NCI-H187 treated with DMSO at 0.1 percent for 48 hours (cell line): ENCODE results near the gene ZNF431.
"Not testable (repeated sequence)": the region's sequence is repeated elsewhere in the genome, so short reads cannot be mapped to it uniquely, and the experiment has no call there.

Source experiments
- DNase-seq: peaks from one replicate; lab custom pipeline; 2025; lab: John Stamatoyannopoulos, UW

Gene ZNF431

GRCh38 chr19:21147540-21147939 is 5.7 kb downstream of the ZNF431 start:
- no peak for DNase-seq

DNA sequence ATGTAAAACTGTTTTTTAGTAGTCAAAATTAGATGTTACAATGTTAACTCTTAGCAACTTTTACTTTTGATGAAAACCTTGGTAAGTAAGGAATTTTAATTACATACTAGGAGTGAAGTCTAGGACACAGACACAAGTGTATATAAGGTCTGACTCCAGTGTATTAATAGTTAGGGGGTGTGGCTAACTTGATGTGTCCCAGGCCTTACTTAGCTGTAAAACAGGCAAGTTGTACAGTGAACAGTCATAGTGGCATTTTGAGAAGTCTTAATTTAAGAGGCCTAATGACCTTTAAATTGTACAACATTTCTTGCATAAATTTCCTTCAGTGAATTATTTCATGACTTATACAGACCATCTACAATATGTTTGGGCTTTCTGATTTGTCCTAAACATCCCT is 6.8 kb downstream of the ZNF431 start:
- no peak for DNase-seq

GRCh38 chr19:21149877-21150276 is 8.0 kb downstream of the ZNF431 start:
- no peak for DNase-seq

DNA sequence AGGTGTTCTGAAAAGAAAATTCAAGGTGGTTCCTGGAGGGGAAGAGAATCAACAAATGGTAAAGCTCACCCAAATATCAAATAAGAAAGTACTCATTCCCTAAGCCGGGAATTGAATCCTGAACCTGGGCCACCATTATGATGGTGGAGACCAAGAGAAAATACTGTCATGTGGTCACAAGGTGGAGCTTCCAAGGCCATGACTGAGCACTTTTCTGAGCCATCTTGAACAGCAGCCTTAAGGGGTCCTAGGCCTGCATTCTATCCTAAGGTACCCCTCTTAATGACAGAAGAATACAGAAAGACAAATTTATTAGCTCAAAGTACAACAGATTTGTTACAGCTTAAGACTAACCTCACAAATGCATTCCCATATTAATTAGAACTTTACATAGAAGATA is 9.6 kb downstream of the ZNF431 start:
- DNase-seq: no peak

DNA sequence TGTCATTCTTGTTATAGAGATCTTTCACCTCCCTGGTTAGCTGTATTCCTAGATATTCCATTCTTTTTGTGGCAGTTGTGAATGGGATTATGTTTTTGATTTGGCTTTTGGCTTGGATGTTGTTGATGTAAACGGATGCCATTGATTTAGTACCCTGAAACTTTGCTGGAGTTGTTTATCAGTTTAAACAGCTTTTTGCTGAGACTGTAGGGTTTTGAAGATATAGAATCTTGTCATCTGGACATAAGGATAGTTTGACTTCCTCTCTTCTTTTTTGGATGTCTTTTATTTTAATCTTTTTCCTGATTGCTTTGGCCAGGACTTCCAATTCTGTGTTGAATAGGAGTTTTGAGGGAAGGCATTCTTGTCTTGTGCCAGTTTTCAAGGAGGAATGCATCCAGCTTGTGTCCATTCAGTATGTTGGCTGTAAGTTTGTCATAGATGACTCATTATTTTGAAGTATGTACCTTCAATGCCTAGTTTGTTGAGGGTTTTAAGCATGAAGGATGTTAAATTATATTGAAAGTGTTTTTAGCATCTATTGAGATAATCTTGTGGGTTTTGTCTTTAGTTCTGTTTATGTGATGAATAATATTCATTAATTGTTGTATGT is 16.8 kb downstream of the ZNF431 start:
- no peak for DNase-seq

GRCh38 chr19:21164541-21164940 is 22.7 kb downstream of the ZNF431 start:
- DNase-seq: no peak

GRCh38 chr19:21166436-21166835 is 24.6 kb downstream of the ZNF431 start:
- DNase-seq: no peak

DNA sequence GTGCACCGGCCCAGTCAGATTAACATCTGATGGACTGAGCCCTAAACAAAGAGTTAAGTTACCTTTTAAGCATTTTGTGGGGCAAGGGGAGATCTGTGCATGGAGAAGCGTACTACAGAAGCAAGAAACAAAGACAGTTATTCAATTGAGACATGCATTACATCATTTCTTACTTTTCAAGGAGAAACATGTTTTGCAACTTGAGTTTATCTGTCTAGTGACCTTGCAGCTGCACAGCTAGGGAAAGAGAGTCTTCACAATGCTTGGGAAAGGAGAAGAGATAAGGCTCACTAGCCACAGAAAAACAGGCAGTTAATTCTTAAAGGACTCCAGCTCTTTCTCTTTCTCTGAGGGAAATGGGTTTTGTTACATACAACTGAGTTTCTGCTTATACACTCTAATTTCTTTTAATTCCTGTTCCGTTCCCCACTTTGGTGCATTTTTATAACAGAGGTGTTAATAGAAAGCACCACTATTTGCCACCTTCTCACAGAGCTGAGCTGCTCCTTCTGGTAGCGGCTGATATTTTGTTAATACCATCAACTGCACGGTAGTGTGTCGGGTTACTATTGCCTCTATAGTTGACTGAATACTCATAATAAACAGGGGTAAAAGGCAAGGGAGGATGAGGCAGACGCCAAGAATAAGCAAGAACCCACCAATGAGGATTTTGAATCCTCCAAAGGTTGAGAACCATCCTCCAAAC is 55.9 kb downstream of the ZNF431 start:
- no peak for DNase-seq

DNA sequence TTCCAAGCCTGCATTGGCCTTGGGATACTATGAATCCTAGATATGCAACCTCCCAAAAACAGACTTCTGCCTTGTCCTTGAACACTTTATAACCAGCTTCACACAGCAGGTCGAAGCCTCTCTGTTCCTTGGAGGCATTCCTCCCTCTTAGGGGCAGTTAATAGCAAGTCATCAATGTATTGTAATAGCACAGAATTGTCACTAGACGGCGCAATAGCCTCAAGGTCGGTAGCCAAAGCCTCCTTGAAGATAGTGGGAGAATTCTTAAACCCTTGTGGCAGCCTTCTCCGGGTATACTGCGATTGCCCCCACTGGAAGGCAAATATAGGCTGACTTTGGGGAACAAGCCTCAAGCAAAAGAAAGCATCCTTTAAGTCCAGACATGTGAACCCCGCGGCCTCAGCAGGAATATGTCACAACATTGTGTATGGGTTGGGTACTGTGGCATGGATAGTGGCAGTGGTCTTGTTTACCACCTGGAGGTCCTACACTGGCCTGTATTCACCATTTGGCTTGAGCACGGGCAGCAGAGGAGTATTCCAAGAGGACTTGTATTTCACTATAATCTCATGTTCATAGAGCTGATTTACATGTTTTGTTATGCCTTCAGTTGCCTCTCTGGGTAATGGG is 61.1 kb downstream of the ZNF431 start:
- DNase-seq: peak; percentile 15

GRCh38 chr19:21210037-21210621 is 68.3 kb downstream of the ZNF431 start:
- DNase-seq: no peak

GRCh38 chr19:21221693-21222092 is 79.9 kb downstream of the ZNF431 start:
- DNase-seq: no peak

DNA sequence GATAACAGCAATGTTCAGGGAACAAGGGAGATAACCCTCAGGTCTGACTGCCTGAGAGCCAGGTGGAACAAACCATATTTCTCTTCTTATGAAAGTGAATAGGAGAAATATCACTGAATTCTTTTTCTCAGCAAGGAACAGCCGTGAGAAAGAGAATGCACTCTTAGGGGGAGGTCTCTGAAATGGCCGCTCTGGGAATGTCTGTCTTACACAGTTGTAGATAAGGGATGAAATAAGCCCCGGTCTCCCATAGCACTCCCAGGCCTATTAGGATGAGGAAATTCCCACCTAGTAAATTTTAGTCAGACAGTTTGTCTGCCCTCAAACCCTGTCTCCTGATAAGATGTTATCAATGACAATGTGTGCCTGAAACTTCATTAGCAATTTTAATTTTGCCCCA is 88.1 kb downstream of the ZNF431 start:
- not testable (repeated sequence) for DNase-seq

DNA sequence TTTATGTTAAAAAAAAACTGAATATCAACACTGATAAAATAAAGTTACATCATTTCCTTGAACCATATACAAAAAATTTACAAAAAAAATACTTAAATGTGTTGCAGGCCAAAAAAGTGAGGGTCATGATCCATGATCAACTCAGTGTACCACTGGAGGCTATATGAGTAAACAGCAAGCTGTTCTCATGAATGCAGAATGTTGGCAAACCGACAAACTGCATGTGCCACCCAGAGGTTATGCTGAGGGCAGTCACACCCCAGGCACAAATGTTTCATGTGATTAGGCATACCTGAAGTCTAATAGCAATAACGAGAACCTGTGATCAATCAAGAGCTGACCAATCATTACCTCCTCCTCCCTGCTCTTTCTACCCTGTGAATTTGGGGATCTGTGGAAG is 91.9 kb downstream of the ZNF431 start:
- no peak for DNase-seq

GRCh38 chr19:21236751-21237150 is 94.9 kb downstream of the ZNF431 start:
- DNase-seq: not testable (repeated sequence)

DNA sequence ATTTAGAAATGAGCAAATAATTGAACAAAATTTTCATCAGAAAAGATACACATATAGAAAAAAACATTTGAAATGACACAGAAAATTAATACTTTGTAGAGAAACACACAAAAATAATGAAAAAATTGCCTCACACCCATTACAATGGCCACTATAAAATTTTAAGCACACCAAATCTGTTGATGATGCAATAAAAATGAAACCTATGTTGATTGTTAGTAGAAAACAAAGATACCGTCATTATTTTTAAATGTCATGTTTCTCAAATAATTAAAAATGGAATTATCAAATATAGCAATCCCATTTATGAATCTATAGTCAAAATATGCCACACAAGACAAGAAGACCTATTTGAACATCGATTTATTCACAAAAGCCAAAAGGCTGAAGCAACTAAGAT is 96.8 kb downstream of the ZNF431 start:
- no peak for DNase-seq
